B cell (primary cell): ENCODE measurements around the gene IPO4. TPM values are rescaled to one million over a fixed set of nuclear protein-coding genes. Genes with fewer than 3 reads are reported as not detected.

ENCODE experiments used
- ATAC-seq: fragments of 200-7000 bp; cut with Tn5 transposase; one replicate; pipeline ENCODE4 v1.10.0; 2021; ENCODE audit warnings: low read depth, mild to moderate bottlenecking, moderate number of reproducible peaks, moderate library complexity
- CTCF ChIA-PET: fragments of 350-600 bp; sonication (Branson Sonifier 250); formaldehyde crosslinking; loops from one replicate; lab custom pipeline; 2021; ENCODE audit warnings: antibody characterized with exemption, inconsistent platforms; lab: Charles Lee
- POLR2A ChIA-PET: fragments of 350-600 bp; sonication (Branson Sonifier 250); formaldehyde crosslinking; loops from one replicate; lab custom pipeline; 2021; ENCODE audit warnings: antibody characterized with exemption; lab: Charles Lee
- DNase-seq: peaks from one replicate; pipeline ENCODE4 v3.0.0; 2013
- H2AFZ ChIP-seq: 2 replicates; pipeline ENCODE4 v1.6.1; 2012; ENCODE audit warnings: mild to moderate bottlenecking, low read depth, low read length; ENCODE audit not compliant: insufficient read depth, poor library complexity, severe bottlenecking
- H3K27ac ChIP-seq, 2 donors: 1 replicate in 1 of 2; 2 replicates in 1 of 2; pipeline ENCODE4 v1.5.1; 2012 to 2013; ENCODE audit warnings: low read length in 2 of 2, mild to moderate bottlenecking in 2 of 2, moderate library complexity in 1 of 2
- H3K27me3 ChIP-seq, 4 experiments: fragments of 200-600 bp in 1 of 4; sonication (generic) in 1 of 4; replicated peaks in 1 of 4; 1 replicate in 2 of 4; 2 replicates in 2 of 4; pipeline versions ENCODE4 v1.6.1 to v1.7.0; 2013 to 2016; ENCODE audit warnings: low read length in 3 of 4, mild to moderate bottlenecking in 2 of 4, mixed read lengths in 1 of 4, moderate library complexity in 1 of 4; ENCODE audit not compliant: insufficient read depth in 4 of 4, control insufficient read depth in 3 of 4; ENCODE audit errors: control extremely low read depth in 1 of 4
- H3K36me3 ChIP-seq, 2 experiments: replicated peaks in 1 of 2; 1 replicate in 1 of 2; 2 replicates in 1 of 2; pipeline versions ENCODE4 v1.6.1 to v1.7.1; 2013; ENCODE audit warnings: low read length in 1 of 2; ENCODE audit not compliant: insufficient read depth in 2 of 2, control insufficient read depth in 1 of 2; ENCODE audit errors: control extremely low read depth in 1 of 2, extremely low read depth in 1 of 2
- H3K4me1 ChIP-seq, 2 donors: fragments of 200-600 bp in 1 of 2; sonication (generic) in 1 of 2; 1 replicate in 1 of 2; 2 replicates in 1 of 2; pipeline versions ENCODE4 v1.5.1 to v1.6.1; 2013 to 2017; ENCODE audit warnings: low read length in 2 of 2; ENCODE audit not compliant: control insufficient read depth in 2 of 2, insufficient read depth in 2 of 2
- H3K4me2 ChIP-seq: replicated peaks from 2 replicates; pipeline ENCODE3; 2012; ENCODE audit warnings: mild to moderate bottlenecking, low read depth, low read length; ENCODE audit not compliant: poor library complexity, severe bottlenecking
- H3K4me3 ChIP-seq, 5 experiments: fragments of 200-600 bp in 1 of 5; sonication (generic) in 1 of 5; 1 replicate in 3 of 5; 2 replicates in 2 of 5; pipeline versions ENCODE4 v1.5.1 to v1.7.0; 2011 to 2016; ENCODE audit warnings: low read length in 4 of 5, mild to moderate bottlenecking in 4 of 5, low read depth in 2 of 5, control low read depth in 1 of 5, moderate library complexity in 1 of 5; ENCODE audit not compliant: insufficient read depth in 1 of 5; ENCODE audit errors: control extremely low read depth in 1 of 5, extremely low read depth in 1 of 5
- H3K79me2 ChIP-seq: fragments of 200-600 bp; sonication (generic); one replicate; pipeline ENCODE4 v1.6.0; 2016; ENCODE audit warnings: low read length; ENCODE audit not compliant: control insufficient read depth, insufficient read depth
- H3K9ac ChIP-seq: fragments of 200-600 bp; sonication (generic); 2 replicates; pipeline ENCODE4 v1.6.1; 2017; ENCODE audit warnings: mild to moderate bottlenecking, low read length, moderate library complexity
- H3K9me3 ChIP-seq, 3 donors: one replicate each; pipeline versions ENCODE4 v1.6.1 to v1.7.1; 2013; ENCODE audit warnings: low read length in 2 of 3; ENCODE audit not compliant: control insufficient read depth in 2 of 3, insufficient read depth in 1 of 3; ENCODE audit errors: control extremely low read depth in 1 of 3
- H4K20me1 ChIP-seq: 2 replicates; pipeline ENCODE4 v1.6.0; 2012; ENCODE audit warnings: mild to moderate bottlenecking, low read length; ENCODE audit not compliant: insufficient read depth, control insufficient read depth, poor library complexity, severe bottlenecking
- H3K27ac Mint-ChIP-seq: one replicate; pipeline ENCODE4 v1.8.0; 2021; ENCODE audit warnings: mixed read lengths
- H3K27me3 Mint-ChIP-seq: one replicate; pipeline ENCODE4 v1.8.0; 2021; ENCODE audit warnings: mixed read lengths
- H3K4me1 Mint-ChIP-seq: one replicate; pipeline ENCODE4 v1.8.0; 2021; ENCODE audit warnings: mixed read lengths
- H3K4me3 Mint-ChIP-seq: one replicate; pipeline ENCODE4 v1.8.0; 2021; ENCODE audit warnings: mixed read lengths
- H3K9me3 Mint-ChIP-seq: one replicate; pipeline ENCODE4 v1.8.0; 2022; ENCODE audit warnings: mixed read lengths; ENCODE audit not compliant: insufficient read depth
- CTCF ChIP-seq: fragments of 200-600 bp; IDR thresholded peaks from one replicate; pipeline ENCODE4 v1.8.0; 2022; ENCODE audit warnings: antibody characterized with exemption, mild to moderate bottlenecking
- EZH2 ChIP-seq: IDR thresholded peaks from 2 replicates; pipeline ENCODE4 v1.6.1; 2012; ENCODE audit warnings: borderline replicate concordance, low read depth, mild to moderate bottlenecking, moderate library complexity, low read length; ENCODE audit not compliant: insufficient read depth, poor library complexity, severe bottlenecking
- WGBS: methylation state at CpG from one replicate; pipeline ENCODE4 v1.1.5; 2013; ENCODE audit warnings: missing lambda C conversion rate; ENCODE audit not compliant: insufficient coverage; 5-methylcytosine and 5-hydroxymethylcytosine counted together
- intact Hi-C: fragments of 100-400 bp; cut with micrococcal nuclease; formaldehyde crosslinking; loops from one replicate; pipeline ENCODE4 v1.10.0; 2022
- polyA plus RNA-seq: library from polyadenylated mRNA; depleted of rRNA; stranded (reverse); fragments of >200 nt; gene quantifications from 2 replicates; pipeline ENCODE4 v1.2.3, GENCODE V29; 2012
- total RNA-seq, 2 donors: library from RNA; stranded (reverse); fragments of 120-200 nt in 1 of 2; gene quantifications; 1 replicate in 1 of 2; 2 replicates in 1 of 2; pipeline versions ENCODE4 v1.2.3 to v1.2.4, GENCODE V29; 2013 to 2022

IPO4 gene
- total and polyA plus RNA-seq, 2 donors (not counting 1 experiment from before 2014, with no cell fraction given), result 28.3 to 35.0 TPM

GRCh38 chr14:24159777-24160498 is 28.7 kb downstream of the IPO4 start:
- WGBS, result 100% methylated on average over 7 of the region's 11 CpGs
- H3K4me1 ChIP-seq, result peaks cover 29 to 39% of the 10 kb centered on the region in 2 donors

More at GRCh38 chr14:24159777-24160498, 28.7 kb downstream of the IPO4 start:
- Histone ChIP-seq H2AFZ (no peak overlapping the region), H3K36me3 (peaks cover 4 to 68% of the 10 kb centered on the region in 2 experiments), H3K79me2 (peaks cover 50% of the 10 kb centered on the region), H3K9ac (no peak overlapping the region), H3K27me3 (no peaks in the 10 kb centered on the region), H3K27ac (peak overlapping the region; percentile 85 to 88), H3K4me3 (no peak overlapping the region), H4K20me1 (peaks cover 34% of the 10 kb centered on the region), H3K9me3 (no peaks in the 10 kb centered on the region), H3K4me2 (peak overlapping the region; percentile 77)
- Mint-ChIP-seq H3K4me3 (peak overlapping the region; percentile 39), H3K27me3 (no peaks in the 10 kb centered on the region), H3K4me1 (peaks cover 38% of the 10 kb centered on the region), H3K27ac (peak overlapping the region; percentile 89), H3K9me3 (no peaks in the 10 kb centered on the region)
- TF ChIP-seq CTCF (no peak), EZH2 (no peak)
- ChIA-PET CTCF (interaction anchor here (0.7 to 3.8 kb wide), 29 partner anchors 7 to 528 kb away, joined by 3 to 63 read pairs (median 9); partner anchors contain the start of genes CHMP4A, CIDEB, DCAF11 and EMC9), POLR2A (interaction anchor here (0.6 to 3.8 kb wide), 9 partner anchors 14 to 63 kb away, joined by 4 to 35 read pairs (median 8); partner anchors contain the start of genes CHMP4A, DCAF11, IPO4 and NRL)
- no peak for DNase-seq
- intact Hi-C loops, result loop anchor here (5.0 kb wide), 1 partner anchor 72 kb away; the partner anchor contains the start of genes GMPR2 and NEDD8
- no peak for ATAC-seq
